Loucy (cell line): ENCODE results near the gene TUBA8.
"Not testable (repeated sequence)": the region's sequence is repeated elsewhere in the genome, so short reads cannot be mapped to it uniquely, and the experiment has no call there.

Source experiments
- H2AFZ ChIP-seq: fragments of 200-600 bp; sonication (generic); 2 replicates; pipeline ENCODE4 v1.6.0; 2016; ENCODE audit warnings: antibody characterized with exemption, mild to moderate bottlenecking, low read length, moderate library complexity
- H3F3A ChIP-seq: fragments of 200-600 bp; 2 replicates; pipeline ENCODE4 v1.6.0; 2016; ENCODE audit warnings: antibody characterized with exemption, low read depth, mild to moderate bottlenecking
- H3K27me3 ChIP-seq: fragments of 200-600 bp; sonication (generic); 2 replicates; pipeline ENCODE4 v1.6.1; 2014; ENCODE audit warnings: low read length, mild to moderate bottlenecking; ENCODE audit not compliant: insufficient read depth, poor library complexity, severe bottlenecking
- H3K36me3 ChIP-seq: fragments of 200-600 bp; sonication (generic); 2 replicates; pipeline ENCODE4 v1.6.1; 2016; ENCODE audit warnings: low read length; ENCODE audit not compliant: insufficient read depth
- H3K4me1 ChIP-seq: fragments of 200-600 bp; sonication (generic); 2 replicates; pipeline ENCODE4 v1.5.1; 2014; ENCODE audit warnings: low read length, mild to moderate bottlenecking; ENCODE audit not compliant: insufficient read depth, poor library complexity, severe bottlenecking
- H3K4me2 ChIP-seq: fragments of 200-600 bp; sonication (generic); 2 replicates; pipeline ENCODE4 v1.6.0; 2014; ENCODE audit warnings: antibody characterized with exemption, low read length, low read depth, mild to moderate bottlenecking; ENCODE audit not compliant: poor library complexity, severe bottlenecking
- H3K4me3 ChIP-seq: fragments of 200-600 bp; sonication (generic); 2 replicates; pipeline ENCODE4 v1.5.1; 2014; ENCODE audit warnings: low read length, mild to moderate bottlenecking, mixed read lengths; ENCODE audit not compliant: poor library complexity, severe bottlenecking
- H3K79me2 ChIP-seq: fragments of 200-600 bp; sonication (generic); 2 replicates; pipeline ENCODE4 v1.6.1; 2014; ENCODE audit warnings: low read length; ENCODE audit not compliant: insufficient read depth
- H3K9ac ChIP-seq: fragments of 200-600 bp; sonication (generic); 2 replicates; pipeline ENCODE4 v1.6.0; 2014; ENCODE audit warnings: mild to moderate bottlenecking, low read depth, low read length, moderate library complexity; ENCODE audit not compliant: poor library complexity, severe bottlenecking
- H3K9me2 ChIP-seq: fragments of 200-600 bp; sonication (generic); replicated peaks from 2 replicates; pipeline ENCODE4 v1.6.1; 2016; ENCODE audit warnings: low read depth, low read length, mixed read lengths
- H3K9me3 ChIP-seq: fragments of 200-600 bp; sonication (generic); 2 replicates; pipeline ENCODE4 v1.6.1; 2014; ENCODE audit warnings: mild to moderate bottlenecking, antibody characterized with exemption, low read length, low read depth; ENCODE audit not compliant: insufficient read depth
- H4K20me1 ChIP-seq: fragments of 200-600 bp; sonication (generic); 2 replicates; pipeline ENCODE4 v1.6.0; 2014; ENCODE audit warnings: antibody characterized with exemption, low read length, mild to moderate bottlenecking; ENCODE audit not compliant: insufficient read depth, poor library complexity, severe bottlenecking
- EZH2phosphoT487 ChIP-seq: fragments of 200-600 bp; IDR thresholded peaks from 2 replicates; pipeline ENCODE4 v1.6.1; 2018; ENCODE audit warnings: antibody characterized with exemption, mild to moderate bottlenecking, moderate library complexity, borderline replicate concordance
- TF ChIP-seq, protein P1 (sequence below): fragments of 200-600 bp; sonication (generic); conservative IDR thresholded peaks from 2 replicates; pipeline ENCODE4 v1.5.1; 2014; ENCODE audit warnings: mild to moderate bottlenecking, antibody characterized with exemption, low read length

The TUBA8 gene

GRCh38 chr22:18071968-18072310 is 38.7 kb upstream of the TUBA8 start:
- no peak for TF ChIP-seq EZH2phosphoT487
- TF ChIP-seq, protein P1, sequence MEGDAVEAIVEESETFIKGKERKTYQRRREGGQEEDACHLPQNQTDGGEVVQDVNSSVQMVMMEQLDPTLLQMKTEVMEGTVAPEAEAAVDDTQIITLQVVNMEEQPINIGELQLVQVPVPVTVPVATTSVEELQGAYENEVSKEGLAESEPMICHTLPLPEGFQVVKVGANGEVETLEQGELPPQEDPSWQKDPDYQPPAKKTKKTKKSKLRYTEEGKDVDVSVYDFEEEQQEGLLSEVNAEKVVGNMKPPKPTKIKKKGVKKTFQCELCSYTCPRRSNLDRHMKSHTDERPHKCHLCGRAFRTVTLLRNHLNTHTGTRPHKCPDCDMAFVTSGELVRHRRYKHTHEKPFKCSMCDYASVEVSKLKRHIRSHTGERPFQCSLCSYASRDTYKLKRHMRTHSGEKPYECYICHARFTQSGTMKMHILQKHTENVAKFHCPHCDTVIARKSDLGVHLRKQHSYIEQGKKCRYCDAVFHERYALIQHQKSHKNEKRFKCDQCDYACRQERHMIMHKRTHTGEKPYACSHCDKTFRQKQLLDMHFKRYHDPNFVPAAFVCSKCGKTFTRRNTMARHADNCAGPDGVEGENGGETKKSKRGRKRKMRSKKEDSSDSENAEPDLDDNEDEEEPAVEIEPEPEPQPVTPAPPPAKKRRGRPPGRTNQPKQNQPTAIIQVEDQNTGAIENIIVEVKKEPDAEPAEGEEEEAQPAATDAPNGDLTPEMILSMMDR, result peak; percentile 32
- H3K4me1 ChIP-seq, result peaks cover 9% of the 10 kb centered on the region
- H3F3A ChIP-seq, result no peaks in the 10 kb centered on the region
- H3K4me2 ChIP-seq, result no peak overlapping the region
- no peak overlapping the region for H3K9ac ChIP-seq
- no peaks in the 10 kb centered on the region for H3K9me2 ChIP-seq
- H3K9me3 ChIP-seq, result no peaks in the 10 kb centered on the region
- H3K4me3 ChIP-seq, result no peak overlapping the region
- H3K36me3 ChIP-seq, result no peaks in the 10 kb centered on the region
- peaks cover 8% of the 10 kb centered on the region; the same call in 1 of the 2 replicates for H3K79me2 ChIP-seq
- H4K20me1 ChIP-seq, result no peaks in the 10 kb centered on the region
- H3K27me3 ChIP-seq, result no peaks in the 10 kb centered on the region
- H2AFZ ChIP-seq, result no peak overlapping the region

- no peak overlapping the region for H3K4me3 ChIP-seq
- peaks cover 20% of the 10 kb centered on the region for H3K79me2 ChIP-seq
- H3K9me2 ChIP-seq, result no peaks in the 10 kb centered on the region
- H3K27me3 ChIP-seq, result peaks cover 3% of the 10 kb centered on the region
- H2AFZ ChIP-seq, result no peak overlapping the region
- H3F3A ChIP-seq, result no peaks in the 10 kb centered on the region
- no peak for TF ChIP-seq EZH2phosphoT487
- TF ChIP-seq, protein P1, result no peak
- H3K9ac ChIP-seq, result no peak overlapping the region
- H4K20me1 ChIP-seq, result no peaks in the 10 kb centered on the region
- H3K36me3 ChIP-seq, result no peaks in the 10 kb centered on the region
- peaks cover 12% of the 10 kb centered on the region for H3K4me1 ChIP-seq
- H3K9me3 ChIP-seq, result no peaks in the 10 kb centered on the region
- H3K4me2 ChIP-seq, result no peak overlapping the region
These were observed 37.1 kb upstream of the TUBA8 start for GRCh38 chr22:18073467-18073866.

GRCh38 chr22:18073927-18074326 is 36.7 kb upstream of the TUBA8 start:
- H3K9me3 ChIP-seq, H3K9me2 ChIP-seq, H4K20me1 ChIP-seq, H3K4me3 ChIP-seq, H3K9ac ChIP-seq, H3K27me3 ChIP-seq, H3F3A ChIP-seq, H2AFZ ChIP-seq, H3K4me2 ChIP-seq, H3K36me3 ChIP-seq: not testable (repeated sequence)
- H3K4me1 ChIP-seq, result peaks cover 16% of the 10 kb centered on the region
- peaks cover 25% of the 10 kb centered on the region for H3K79me2 ChIP-seq

- Histone ChIP-seq H3K9me3 (no peaks in the 10 kb centered on the region), H4K20me1 (no peaks in the 10 kb centered on the region), H3K4me3 (no peak overlapping the region), H3K9ac (no peak overlapping the region), H2AFZ (no peak overlapping the region), H3K36me3 (no peaks in the 10 kb centered on the region), H3F3A (no peaks in the 10 kb centered on the region), H3K27me3 (peaks cover 3% of the 10 kb centered on the region), H3K79me2 (peaks cover 37% of the 10 kb centered on the region), H3K4me2 (no peak overlapping the region), H3K9me2 (no peaks in the 10 kb centered on the region), H3K4me1 (peaks cover 28% of the 10 kb centered on the region)
- TF ChIP-seq, protein P1, result no peak
- TF ChIP-seq EZH2phosphoT487, result no peak
These were observed 35.4 kb upstream of the TUBA8 start for GRCh38 chr22:18075101-18075719.
